Activated CD4-positive, alpha-beta T cell treated with anti-CD3 and anti-CD28 coated beads, Interleukin-2, Interleukin-4, amounts not matched to agents 100 ng/mL and 50 ng/mL, durations not matched to agents 16 hours and 8 hours (primary cell): Measurements from ENCODE around the gene NGB.
"Not testable (repeated sequence)": the region's sequence is repeated elsewhere in the genome, so short reads cannot be mapped to it uniquely, and the experiment has no call there.

Source experiments
- DNase-seq: peaks from one replicate; pipeline ENCODE4 v3.0.0-alpha.2; 2020; ENCODE audit warnings: low spot score

Gene NGB

DNA sequence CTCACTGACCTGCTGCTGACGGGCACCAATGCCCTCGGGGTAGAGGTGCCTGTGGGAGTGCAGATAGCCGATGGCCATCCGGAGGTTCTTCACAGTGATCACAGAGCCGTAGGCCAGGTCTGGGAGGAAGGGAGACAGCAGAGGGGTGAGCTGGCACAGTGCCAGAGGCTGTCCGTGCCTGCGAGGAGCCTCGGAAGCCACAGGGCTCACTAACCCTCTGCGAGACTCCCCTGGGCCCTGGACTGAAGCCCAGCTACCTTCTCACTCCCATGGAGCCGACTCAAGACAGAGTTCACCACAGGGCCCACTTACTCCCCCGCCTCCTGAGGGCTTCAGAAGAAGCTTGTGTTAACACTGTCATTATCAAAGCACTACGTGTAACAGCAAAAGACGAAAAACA is 25.1 kb upstream of the NGB start:
- DNase-seq, result no peak

DNA sequence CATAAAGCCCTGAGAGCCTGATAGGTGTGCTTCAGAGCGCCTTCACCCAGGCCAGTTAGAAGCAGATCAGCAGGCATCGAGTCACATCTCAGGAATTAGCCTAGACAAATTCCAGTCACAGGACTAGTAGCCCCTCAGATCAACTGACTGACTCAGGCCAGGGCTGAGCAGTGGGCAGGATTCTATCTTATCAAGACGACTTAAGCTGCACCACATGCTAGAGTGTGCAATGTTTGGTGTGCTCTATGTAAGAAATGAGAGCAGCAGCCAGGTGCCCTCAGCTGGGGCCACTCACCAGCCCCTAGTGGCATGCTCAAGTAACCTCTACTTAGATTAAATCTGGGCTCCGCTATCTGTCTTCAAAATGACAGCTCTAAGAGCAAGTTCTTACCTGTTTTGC is 19.7 kb upstream of the NGB start:
- no peak for DNase-seq

DNA sequence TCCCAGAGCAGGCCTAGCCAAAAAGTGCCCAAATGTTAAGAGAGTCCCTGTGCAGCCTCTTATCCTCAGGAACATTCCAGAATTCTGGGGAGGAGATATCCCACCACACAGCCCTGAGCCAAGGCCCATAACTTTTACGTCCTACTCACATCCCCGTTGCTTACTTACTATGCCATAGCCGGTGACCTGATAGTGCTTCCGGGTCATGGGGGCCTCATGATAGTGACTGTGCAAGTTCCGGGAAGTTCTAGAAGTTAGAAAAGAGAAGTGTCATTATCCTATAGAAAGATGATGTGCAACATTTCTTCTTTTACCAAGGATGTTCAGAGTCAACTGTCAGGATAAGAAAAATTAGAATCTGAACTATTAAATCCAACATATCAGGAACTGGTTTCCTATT is 15.6 kb upstream of the NGB start:
- no peak for DNase-seq

DNA sequence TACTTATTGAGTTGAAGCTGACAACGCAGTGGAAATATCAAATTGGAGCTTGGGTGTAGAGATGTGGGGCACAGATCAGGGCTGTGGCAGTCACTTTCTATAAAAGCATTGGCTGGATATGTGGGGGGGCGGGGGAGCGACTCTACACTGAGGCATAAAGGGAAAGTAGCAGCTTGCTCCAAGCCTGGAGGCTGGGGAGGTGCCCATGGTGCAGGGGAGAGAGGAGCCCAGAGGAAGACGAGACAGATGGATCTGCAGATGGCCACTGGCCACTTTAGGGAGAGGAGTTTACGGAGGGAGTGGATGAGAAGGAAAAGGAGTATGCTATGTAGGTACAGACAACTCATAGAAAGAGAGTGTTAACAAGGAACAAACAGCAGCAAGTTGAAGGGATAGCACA is 13.5 kb upstream of the NGB start:
- DNase-seq, result no peak

DNA sequence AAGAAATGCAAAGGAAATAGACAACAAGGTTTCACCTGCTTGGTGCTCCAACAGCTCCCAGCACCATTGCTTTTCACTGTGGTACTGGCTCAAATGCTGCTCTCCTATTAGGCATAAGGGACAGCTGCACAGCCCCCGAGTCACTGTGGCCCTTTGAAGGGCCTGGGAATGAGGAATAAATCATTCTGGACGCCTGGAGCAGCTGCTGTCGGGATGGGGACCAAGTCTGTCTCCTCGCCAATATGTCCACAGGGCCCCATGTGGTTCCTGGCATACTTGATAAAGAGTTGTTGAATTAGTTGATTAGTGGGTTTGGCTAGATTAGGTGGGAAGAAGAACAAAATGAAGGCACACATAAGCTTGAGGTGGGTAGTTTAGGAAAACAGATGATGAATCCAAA is 13.1 kb upstream of the NGB start:
- DNase-seq, result no peak

DNA sequence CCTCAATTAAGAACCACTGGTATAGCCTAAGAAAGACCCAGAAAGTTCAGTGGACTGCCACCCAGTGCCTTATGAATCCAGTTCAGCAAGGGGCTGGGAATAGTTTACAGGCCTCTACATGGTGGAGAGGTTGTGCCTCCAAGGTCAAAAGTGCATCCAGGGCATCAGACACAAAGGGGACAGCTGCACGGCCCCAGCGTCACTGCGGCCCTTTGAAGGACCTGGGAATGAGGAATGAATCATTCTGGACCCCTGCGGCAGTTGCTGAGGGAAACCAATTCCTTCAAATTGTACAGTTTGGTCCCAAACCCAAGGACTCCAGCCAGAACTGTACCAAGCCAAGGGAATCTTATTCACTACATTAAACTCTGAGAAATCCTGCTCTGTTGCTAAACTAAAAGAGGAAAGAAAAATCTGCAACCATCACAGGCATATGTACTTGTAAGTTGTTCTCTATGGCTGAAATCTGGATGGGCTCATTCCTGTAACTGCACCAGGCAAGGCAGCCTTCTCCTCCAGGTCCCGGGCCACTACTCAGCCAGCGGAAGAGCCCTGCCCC is 10.9 kb upstream of the NGB start:
- DNase-seq, result no peak

DNA sequence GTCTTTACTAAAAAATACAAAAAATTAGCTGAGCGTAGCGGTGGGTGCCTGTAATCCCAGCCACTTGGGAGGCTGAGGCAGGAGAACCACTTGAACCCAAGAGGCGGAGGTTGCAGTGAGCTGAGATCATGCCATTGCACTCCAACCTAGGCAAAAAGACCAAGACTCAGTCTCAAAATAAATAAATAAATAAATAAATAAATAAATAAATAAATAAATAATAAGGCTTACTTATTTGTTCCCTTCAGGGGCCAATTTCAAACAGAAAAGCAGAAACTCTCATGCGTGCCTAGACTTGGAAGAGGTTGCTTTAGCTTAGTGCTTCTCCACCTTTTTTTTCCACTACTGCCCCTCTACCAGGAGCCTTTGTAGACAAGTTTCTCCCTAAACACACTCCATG is 9.9 kb upstream of the NGB start:
- DNase-seq, result not testable (repeated sequence)

DNA sequence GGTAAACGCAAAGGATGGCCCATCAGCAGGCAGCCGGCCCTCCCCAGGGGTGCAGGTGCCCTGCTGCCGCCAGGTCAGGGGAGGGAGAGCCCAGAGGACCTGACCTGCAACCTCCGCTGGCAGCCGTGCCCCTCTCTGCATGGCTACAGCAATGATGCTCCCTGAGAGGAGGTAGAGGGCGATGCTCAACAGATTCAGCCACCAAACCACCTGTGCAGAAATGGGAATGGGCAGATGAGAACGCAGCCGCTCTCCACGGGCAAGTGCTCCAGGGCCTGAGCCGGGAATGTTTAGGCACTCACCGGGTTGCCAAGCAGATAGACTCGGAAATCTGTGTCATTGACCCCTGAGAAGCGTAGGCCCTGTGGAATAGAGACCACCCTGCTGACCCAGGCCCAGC is 8.7 kb upstream of the NGB start:
- DNase-seq, result no peak

DNA sequence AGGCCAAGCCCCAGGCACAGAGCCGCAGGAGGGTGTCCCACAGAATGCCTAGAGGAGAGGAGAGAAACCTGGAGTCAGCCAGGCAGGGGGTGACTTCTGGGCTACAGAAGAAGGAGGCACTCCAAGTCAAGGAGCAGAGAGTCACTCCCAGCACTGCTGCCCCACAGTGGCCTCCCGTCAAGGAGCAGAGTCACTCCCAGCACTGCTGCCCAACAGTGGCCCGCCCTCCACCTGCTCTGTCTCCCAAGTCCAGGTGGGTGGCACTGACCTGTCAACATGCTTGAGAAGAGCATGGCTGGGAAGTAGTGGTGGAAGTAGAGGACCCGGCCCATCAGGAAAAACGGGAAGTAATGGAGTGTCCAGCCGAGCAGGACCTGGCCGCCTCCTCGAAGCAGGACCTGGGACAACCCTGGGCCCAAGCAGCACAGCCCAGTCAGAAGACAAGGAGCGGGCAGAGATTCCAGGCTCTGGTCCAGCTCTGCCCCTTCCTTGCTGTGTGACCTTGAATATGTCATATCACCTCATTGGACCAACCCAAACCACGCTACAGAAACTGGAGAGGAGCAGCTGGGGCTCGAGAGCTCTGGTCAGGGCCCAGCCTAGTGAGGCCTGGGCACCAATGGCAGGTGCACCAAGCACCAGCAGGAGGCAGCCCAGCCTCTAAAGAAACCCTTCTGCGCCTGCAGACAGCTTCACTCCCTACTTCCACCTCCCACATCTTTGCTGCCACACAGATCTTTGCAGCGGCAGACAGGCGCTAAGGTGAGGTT is 7.6 kb upstream of the NGB start:
- DNase-seq, result no peak

DNA sequence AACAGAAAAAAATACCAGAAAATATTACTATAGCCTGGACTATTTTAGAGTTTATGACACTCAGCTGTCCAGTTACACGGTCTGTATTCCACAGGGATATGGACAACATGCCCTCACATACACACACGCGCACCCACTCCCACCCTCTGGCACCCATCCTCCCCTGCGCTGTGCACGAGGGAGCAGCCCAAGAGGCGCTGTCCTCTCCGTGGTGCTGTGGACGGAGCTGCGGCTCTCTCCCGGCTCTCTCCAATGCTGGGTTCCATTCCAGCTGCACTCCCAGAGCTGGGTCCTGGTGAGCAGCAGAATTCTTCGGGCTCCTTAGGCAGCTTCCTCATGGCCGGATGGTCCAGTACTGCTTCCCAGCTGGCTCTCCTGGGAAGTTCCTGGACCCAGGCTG is 6.0 kb upstream of the NGB start:
- DNase-seq, result no peak

DNA sequence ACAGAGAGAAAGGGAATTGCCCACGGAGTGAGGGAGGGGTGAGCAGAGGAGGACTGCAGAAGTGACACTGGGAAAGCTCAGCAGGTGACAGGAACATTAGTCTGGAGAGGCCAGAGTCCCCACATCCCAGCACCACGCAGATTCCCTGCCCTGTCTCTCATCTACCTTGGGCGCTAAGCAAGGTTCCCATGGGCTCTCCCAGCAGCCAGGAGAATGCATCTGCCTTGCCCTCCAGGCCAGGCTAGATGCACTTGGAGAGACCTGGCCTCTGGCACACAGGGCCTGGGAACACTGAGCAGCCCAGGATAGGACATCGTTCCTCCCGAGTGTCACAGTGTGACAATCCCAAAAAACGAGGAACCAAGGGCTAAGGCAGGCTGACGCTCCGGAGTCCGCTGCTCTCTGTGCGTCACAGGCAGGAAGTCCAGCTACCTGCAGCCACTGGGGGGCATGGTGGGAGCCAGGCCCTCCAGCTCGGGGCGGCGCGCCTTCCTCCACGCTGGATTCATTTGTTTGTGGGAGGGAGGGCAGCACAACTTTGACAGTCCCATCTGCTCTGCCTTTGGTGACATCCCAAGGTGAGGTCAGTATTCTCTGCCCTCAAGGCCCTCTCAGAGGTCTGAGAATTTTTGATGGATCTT is 5.4 kb upstream of the NGB start:
- DNase-seq, result no peak

DNA sequence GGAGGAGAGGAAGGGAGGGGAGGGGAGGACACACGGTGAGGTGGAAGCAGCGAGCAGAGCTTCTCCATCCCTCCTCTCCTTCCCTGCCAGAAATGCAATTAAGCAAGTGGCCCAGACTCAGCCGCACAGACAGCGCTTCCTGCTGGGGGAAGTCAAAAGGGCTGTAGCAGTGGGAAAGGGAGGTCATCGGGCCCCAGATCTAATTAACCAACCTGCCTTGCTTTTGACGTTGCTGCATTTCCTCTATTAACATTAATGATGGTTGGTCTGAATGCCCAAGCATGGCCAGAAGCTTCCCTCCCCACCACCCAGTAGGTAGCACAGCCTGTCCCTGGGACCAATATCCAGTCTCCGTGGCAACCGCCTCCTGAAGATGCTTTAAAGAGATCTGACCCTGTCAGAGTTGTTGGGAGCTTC is 4.6 kb upstream of the NGB start:
- no peak for DNase-seq

DNA sequence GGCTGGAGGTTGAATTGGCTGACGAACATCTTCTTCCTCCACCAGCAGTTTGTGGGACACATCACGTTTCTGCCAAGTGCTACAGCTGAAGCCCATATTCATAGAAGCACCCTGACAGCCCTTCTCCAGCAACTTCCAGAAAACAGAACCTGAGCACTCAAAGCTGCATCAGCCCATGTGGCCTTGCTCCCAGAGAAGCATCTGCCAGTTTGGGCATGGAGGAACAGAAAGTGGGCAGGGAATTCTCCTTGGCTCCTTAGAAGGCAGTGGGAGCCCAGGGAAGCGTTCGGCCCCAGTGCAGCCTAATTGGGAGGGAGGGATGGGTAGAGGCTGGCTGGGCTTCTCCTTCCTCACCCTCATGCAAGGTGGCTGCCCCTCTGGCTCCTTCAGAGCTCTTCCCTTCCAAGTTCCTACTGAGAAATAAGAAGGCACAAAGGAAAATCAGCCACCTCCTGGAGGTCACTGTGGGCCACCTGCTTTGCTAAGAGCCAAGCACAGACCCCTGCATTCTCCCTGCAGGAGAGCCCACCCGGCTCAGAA is 4.1 kb upstream of the NGB start:
- no peak for DNase-seq

DNA sequence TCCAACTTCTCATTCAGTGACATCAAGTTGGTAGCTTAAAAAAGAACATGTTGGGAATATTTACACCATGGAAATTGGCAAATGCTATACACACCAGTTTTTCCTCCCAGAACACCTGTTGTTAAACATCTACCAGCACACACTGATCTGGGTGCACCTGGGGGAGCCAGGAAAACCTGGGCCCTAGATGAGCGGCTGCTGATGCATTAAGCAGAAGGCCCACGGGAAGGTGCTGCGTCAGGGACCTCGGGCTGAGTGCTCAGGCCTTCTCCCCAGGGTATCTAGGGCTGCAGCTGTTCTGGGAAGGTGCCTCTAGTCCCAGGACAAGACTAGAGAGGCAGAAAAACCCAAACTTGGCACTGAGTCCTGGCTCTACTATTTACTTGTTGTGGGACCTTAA is 2.8 kb upstream of the NGB start:
- DNase-seq, result no peak

DNA sequence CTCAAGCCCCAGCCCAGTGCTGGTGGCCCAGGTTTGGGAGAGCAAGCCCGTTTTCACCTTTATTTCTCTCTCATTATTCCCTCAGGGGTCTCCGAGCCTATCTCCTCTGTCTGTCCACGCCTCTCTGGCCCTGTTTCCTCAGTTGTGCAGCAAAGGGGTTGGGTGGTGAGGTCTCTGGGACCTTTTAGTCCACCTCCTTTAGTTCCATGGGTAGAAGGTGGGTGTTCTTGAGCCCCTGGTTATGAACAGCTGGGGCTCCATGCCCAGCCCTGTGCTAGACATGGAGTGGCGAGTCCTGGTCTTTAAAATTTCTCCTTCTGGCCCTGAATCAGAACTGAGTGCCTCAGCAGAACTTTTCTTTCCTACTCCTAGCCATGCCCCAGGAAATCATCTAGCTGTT is 1.3 kb upstream of the NGB start:
- no peak for DNase-seq

DNA sequence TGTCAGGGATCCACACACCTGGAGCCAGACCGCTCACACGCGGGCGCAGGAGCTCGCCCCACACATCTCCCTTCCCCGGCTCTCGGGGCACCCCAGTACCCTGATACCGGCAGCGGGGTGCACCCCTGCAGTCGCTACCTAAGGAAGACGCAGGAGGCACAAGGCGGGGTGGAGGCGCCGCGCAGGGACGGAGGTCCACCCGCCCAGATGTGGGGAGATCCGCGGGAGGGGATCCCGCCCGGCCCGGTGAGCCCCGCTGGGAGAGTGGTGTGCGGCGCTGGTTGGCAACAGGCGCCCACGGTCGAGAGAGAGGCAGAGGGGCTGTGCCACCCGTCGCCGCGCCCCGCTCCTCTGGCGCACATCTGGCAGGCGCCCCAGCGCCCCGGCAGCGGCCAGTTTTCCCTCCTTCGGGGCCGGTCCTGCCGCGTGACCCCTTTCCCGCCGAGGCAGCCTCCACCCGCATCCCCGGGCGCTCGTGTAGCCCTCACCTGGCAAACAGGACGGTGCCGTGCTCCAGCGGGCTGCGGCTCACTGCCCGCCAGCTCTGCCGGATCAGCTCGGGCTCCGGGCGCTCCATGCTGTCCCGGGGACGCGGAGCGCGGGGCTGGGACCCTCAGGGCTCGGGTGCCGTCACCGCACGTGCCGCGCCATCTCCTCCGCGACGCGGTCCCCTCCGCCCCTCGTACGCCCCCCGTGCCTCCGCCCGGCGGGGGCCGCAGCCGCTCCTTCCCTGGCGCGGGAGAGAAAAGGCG is 469 bp downstream of the NGB start:
- DNase-seq, result no peak

DNA sequence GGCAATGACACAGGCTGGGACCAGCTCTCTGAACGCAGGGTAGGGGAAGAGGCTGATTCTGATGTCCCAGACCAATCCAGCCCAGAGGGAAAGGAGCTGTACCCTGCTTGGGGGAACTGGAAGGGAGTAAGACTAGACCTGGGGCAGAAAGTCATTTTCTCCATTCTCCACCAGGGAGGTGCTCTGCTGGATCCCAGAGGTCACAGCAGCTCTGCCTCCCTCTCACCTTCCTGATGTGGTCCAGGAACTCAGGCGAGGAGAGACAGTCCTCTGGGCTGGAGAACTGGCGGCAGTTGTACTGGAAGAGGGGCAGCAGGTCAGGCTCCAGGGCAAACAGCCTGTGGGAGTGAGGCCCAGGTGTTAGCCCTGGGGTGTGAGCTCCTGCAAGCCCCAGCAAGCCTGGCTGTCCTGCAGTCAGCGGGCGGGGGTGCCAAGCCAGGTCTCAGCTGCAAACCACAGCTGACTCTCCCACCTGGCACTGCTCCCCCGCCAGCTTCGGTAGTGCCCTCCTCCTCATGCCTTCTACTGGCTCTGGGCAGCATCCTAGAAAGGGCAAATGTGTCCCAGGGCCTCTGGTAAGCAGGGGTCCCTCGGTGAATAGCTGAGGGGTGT is 1.9 kb downstream of the NGB start:
- DNase-seq, result no peak

DNA sequence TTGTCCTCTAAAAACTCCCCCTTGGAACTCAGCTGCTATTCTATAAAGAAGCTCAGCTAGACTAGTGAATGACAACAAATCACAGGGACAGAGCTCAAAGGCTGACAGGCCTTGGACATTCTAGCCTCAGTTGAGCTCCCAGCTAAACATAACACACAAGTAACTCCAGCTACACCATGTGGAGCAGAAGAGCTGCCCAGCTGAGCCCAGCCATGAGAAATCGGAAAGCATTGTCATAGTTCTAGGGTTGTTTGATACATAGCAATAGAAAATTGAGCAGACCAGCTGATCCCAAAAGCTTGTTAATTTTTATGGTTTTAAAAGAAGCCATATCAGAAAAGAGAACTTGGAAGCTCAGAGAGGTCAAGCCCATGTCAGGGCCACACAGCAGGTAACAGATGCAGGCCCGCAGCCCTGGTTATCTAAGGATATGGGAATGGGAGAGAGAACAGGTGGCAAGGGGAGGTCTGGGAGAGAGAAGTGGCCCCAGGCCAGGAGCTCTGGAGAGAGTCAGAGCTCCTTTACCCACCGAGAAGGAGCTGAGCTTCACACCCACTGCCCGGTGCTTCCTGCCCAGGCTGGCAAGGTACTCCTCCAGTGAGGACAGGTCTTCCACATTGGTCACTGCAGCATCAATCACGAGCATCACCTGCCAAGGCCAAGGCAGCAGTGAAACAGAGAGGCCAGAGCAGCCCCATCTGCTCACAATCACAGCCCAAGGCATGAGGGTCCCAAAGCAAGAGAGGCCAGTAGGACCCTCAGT is 2.9 kb downstream of the NGB start:
- no peak for DNase-seq

DNA sequence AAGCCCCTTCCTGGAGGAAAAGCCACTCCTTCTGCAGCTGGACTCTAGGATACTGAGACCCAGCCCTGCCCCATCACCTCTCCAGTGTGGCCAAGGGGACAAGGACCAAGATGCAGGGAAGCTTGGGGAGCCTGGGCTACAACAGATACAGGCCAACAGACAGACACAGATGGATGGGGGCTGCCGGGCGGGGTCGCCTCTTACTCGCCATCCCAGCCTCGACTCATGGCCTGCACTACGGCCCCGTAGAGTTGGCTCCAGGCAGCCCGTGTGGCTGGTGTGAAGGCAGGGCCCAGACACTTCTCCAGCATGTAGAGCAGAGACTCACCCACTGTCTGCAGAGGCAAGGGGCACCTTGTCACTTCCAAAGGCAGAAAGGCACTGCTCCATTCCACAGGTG is 4.7 kb downstream of the NGB start:
- no peak for DNase-seq

DNA sequence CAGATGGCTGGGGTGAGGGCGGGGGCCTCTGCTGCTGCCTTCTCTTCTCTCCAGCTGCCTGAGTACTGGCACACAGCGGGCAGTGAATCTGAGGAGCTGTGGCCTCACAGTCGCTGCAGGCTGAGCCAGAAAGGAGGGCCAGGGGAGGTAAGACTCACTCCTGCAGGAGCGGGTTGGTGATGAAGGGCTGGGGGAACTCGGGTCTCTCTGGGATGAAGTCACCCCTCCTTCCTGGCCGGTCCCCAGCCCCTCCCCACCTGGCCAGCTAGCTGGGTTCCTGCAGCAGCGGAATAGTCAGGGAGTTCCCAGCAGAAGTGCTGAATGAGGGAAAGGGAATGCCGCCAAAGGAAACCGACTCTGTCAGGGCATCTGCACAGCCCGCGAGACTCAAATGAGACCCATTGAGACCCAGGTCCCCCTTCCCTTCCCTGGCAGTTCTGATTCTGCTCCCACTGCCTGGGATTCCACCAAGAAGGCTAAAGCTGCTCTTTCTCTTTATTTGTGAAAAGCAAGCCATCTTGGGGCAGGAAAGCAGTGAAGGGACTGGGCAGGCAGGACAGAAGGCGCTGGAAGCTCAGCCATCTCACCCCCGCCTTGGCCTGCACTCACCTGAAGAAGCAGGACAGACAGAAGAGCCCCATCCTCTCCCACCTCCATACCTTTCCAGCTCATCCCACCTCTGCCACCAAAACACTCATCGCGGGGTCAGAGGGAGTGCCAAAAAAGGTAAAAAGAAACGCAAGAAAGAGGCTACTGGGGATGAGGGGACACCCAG is 5.3 kb downstream of the NGB start:
- DNase-seq, result no peak

DNA sequence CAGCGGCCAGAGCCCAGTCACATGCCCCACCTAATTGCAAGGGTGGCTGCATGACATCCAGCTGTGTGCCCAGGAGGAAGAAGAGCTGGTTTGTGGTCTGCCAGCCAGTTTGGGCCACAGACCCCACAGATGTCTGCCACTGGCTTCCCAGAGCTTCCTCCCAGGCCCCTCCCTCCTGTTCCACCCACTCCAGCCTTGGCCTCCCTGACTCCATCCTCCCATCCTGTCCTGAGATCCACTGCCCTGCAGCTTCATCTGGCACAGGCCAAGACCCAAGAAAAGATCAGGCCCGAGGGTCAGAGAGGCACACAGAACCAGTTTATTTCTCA is 5.9 kb downstream of the NGB start:
- DNase-seq, result no peak
